HepG2 (cell line): ENCODE results near the gene ZC3H4. TPM values are rescaled to one million over a fixed set of nuclear protein-coding genes. Genes with fewer than 3 reads are reported as not detected.

ENCODE experiments used
- ATAC-seq: fragments of 200-7000 bp; cut with Tn5 transposase; 3 replicates; pipeline ENCODE4 v1.9.1; 2020; ENCODE audit warnings: mild to moderate bottlenecking, moderate library complexity
- BruUV-seq: library from RNA; stranded (reverse); fragments of 400-500 nt; replicated peaks from 2 replicates; lab custom pipeline; 2021; lab: Mats Ljungman, UMichigan
- CTCF ChIA-PET: fragments of 300-600 bp; formaldehyde crosslinking; extraction: SDS; loops from one replicate; lab custom pipeline; 2021; ENCODE audit warnings: low total read pairs, inconsistent platforms, low intra/inter-chr PET ratio; lab: Yijun Ruan, JAX
- POLR2A ChIA-PET: fragments of 350-600 bp; sonication (Branson Sonifier 250); formaldehyde crosslinking; loops from one replicate; lab custom pipeline; 2020; ENCODE audit warnings: antibody characterized with exemption, inconsistent platforms; lab: Yijun Ruan, JAX
- DNase-seq: peaks from one replicate; pipeline ENCODE4 v3.0.0-alpha.2; 2015; ENCODE audit warnings: low spot score
- FAIRE-seq: peaks from 3 replicates; lab custom pipeline; 2011; peaks lifted over from hg19 to GRCh38; lab: Jason Lieb, UNC
- H2AFZ ChIP-seq: one replicate; pipeline ENCODE4 v1.6.1; 2011; ENCODE audit warnings: low read length, inconsistent platforms
- H3K27ac ChIP-seq: fragments of 300-600 bp; 3 replicates; pipeline ENCODE4 v1.8.0; 2011; ENCODE audit warnings: mixed run types, mild to moderate bottlenecking, mixed read lengths, low read length, inconsistent platforms; ENCODE audit not compliant: insufficient read depth; ENCODE audit errors: extremely low read length
- H3K27me3 ChIP-seq, 2 experiments: fragments of 200-600 bp in 1 of 2; 2 replicates in 1 of 2; 3 replicates in 1 of 2; pipeline versions ENCODE4 v1.6.0 to v1.8.0; 2011; ENCODE audit warnings: low read length in 2 of 2, mild to moderate bottlenecking in 2 of 2, moderate library complexity in 2 of 2, inconsistent platforms in 1 of 2; ENCODE audit not compliant: insufficient read depth in 2 of 2, control insufficient read depth in 1 of 2
- H3K36me3 ChIP-seq, 2 experiments: fragments of 200-600 bp in 1 of 2; replicated peaks in 1 of 2; 2 replicates in 1 of 2; 3 replicates in 1 of 2; pipeline versions ENCODE4 v1.5.1 to v1.8.0; 2011; ENCODE audit warnings: low read length in 2 of 2, inconsistent platforms in 1 of 2; ENCODE audit not compliant: insufficient read depth in 2 of 2, control insufficient read depth in 1 of 2
- H3K4me1 ChIP-seq: 2 replicates; pipeline ENCODE4 v1.5.1; 2012; ENCODE audit warnings: low read length, inconsistent platforms; ENCODE audit not compliant: insufficient read depth
- H3K4me2 ChIP-seq: 2 replicates; pipeline ENCODE4 v1.6.0; 2011; ENCODE audit warnings: low read depth, low read length, inconsistent platforms
- H3K4me3 ChIP-seq, 3 experiments: fragments of 200-600 bp in 1 of 3; sonication (generic), shearing (Covaris generic) in 1 of 3; replicated peaks in 1 of 3; 2 replicates each; pipeline ENCODE4 v1.5.1; 2011 to 2016; ENCODE audit warnings: low read length in 3 of 3, inconsistent platforms in 2 of 3, low read depth in 2 of 3, mild to moderate bottlenecking in 2 of 3, control low read depth in 1 of 3, mixed read lengths in 1 of 3; ENCODE audit not compliant: insufficient read depth in 1 of 3
- H3K79me2 ChIP-seq: one replicate; pipeline ENCODE4 v1.6.1; 2011; ENCODE audit warnings: low read length, inconsistent platforms; ENCODE audit not compliant: insufficient read depth
- H3K9ac ChIP-seq: 2 replicates; pipeline ENCODE4 v1.6.0; 2011; ENCODE audit warnings: mild to moderate bottlenecking, low read depth, low read length, inconsistent platforms; ENCODE audit not compliant: insufficient read depth
- H3K9me3 ChIP-seq: 2 replicates; pipeline ENCODE4 v1.5.1; 2012; ENCODE audit warnings: mild to moderate bottlenecking, low read length
- H4K20me1 ChIP-seq: 2 replicates; pipeline ENCODE4 v1.6.0; 2011; ENCODE audit warnings: inconsistent platforms, mild to moderate bottlenecking, low read length, moderate library complexity; ENCODE audit not compliant: insufficient read depth
- BCL6 ChIP-seq: IDR thresholded peaks from 2 replicates; pipeline ENCODE4 v1.6.1; 2016; ENCODE audit warnings: missing genetic modification reagents, missing compliant biosample characterization
- FOXA1 ChIP-seq, 2 experiments: fragments of 450-650 bp in 1 of 2; sonication (generic) in 1 of 2; formaldehyde crosslinking in 1 of 2; IDR thresholded peaks; 2 replicates each; pipeline versions ENCODE4 v1.4.0 to v1.6.1; 2016 to 2020; ENCODE audit warnings: missing genetic modification reagents in 1 of 2
- HMG20A ChIP-seq: IDR thresholded peaks from 2 replicates; pipeline ENCODE4 v1.6.1; 2016; ENCODE audit warnings: borderline replicate concordance
- IKZF5 ChIP-seq: IDR thresholded peaks from 2 replicates; pipeline ENCODE4 v1.6.1; 2018; ENCODE audit warnings: missing genetic modification reagents, mild to moderate bottlenecking, missing compliant biosample characterization
- KDM3A ChIP-seq: IDR thresholded peaks from 2 replicates; pipeline ENCODE4 v1.6.1; 2018; ENCODE audit warnings: low read depth, missing compliant biosample characterization
- TRAFD1 ChIP-seq: sonication (generic); formaldehyde crosslinking; IDR thresholded peaks from 2 replicates; pipeline ENCODE4 v1.5.1; 2020; ENCODE audit warnings: missing genetic modification reagents, mild to moderate bottlenecking, borderline replicate concordance
- ZBTB2 ChIP-seq: sonication (generic); formaldehyde crosslinking; IDR thresholded peaks from 2 replicates; pipeline ENCODE4 v1.8.0; 2022; ENCODE audit warnings: low read depth, missing genetic modification reagents
- ZBTB25 ChIP-seq: IDR thresholded peaks from 2 replicates; pipeline ENCODE4 v1.6.1; 2018; ENCODE audit warnings: missing genetic modification reagents
- ZNF318 ChIP-seq: sonication (generic); formaldehyde crosslinking; IDR thresholded peaks from 2 replicates; pipeline ENCODE4 v1.4.0; 2020; ENCODE audit warnings: mild to moderate bottlenecking, missing genetic modification reagents
- ZNF431 ChIP-seq: sonication (generic); formaldehyde crosslinking; IDR thresholded peaks from 2 replicates; pipeline ENCODE4 v1.9.0; 2022; ENCODE audit warnings: missing genetic modification reagents, low read depth, mild to moderate bottlenecking, borderline replicate concordance
- ZNF644 ChIP-seq: IDR thresholded peaks from 2 replicates; pipeline ENCODE4 v1.6.1; 2016; ENCODE audit warnings: low read depth
- in situ Hi-C: cut with HindIII; loops from 2 replicates; pipeline ENCODE4 v1.10.0; 2017; ENCODE audit warnings: low pct_unique_long_range_greater_than_20kb; ENCODE audit not compliant: extremely low pct_ligation_motif_present
- intact Hi-C: fragments of 100-400 bp; cut with micrococcal nuclease; formaldehyde crosslinking; loops from one replicate; pipeline ENCODE4 v1.10.0; 2022; ENCODE audit not compliant: unreplicated experiment
- polyA plus RNA-seq, 8 experiments: library from polyadenylated mRNA; depleted of rRNA in 3 of 8; stranded (reverse) in 7 of 8; unstranded in 1 of 8; fragments of >200 nt; fragmentation: Illumina TruSeq in 4 of 8; extraction: Trizol in 4 of 8; gene quantifications; 2 replicates each; pipeline versions ENCODE4 v1.2.1 to v1.2.3, GENCODE V29; 2011 to 2016; ENCODE audit warnings: low read depth in 4 of 8, missing spikeins in 1 of 8, mixed read lengths in 1 of 8; ENCODE audit not compliant: insufficient read depth in 1 of 8
- total RNA-seq, 5 experiments: library from RNA; depleted of rRNA; stranded (reverse); fragments of >200 nt; fragmentation: Illumina TruSeq; extraction: Trizol; gene quantifications; 2 replicates each; pipeline ENCODE4 v1.2.3, GENCODE V29; 2016; ENCODE audit warnings: low read depth in 1 of 5

The ZC3H4 gene
- total and polyA plus RNA-seq, 2 of the 13 experiments (the other 11 are each of a cell fraction or from before 2014, with no cell fraction given): 1.8 to 10.7 TPM

- intact Hi-C loops: loop anchor here (1.0 kb wide), 2 partner anchors 46 to 89 kb away; no protein-coding TSS in a partner anchor
- Histone ChIP-seq H3K9me3 (no peaks in the 10 kb centered on the region), H4K20me1 (no peaks in the 10 kb centered on the region), H3K4me1 (peaks cover 36% of the 10 kb centered on the region), H2AFZ (no peak overlapping the region), H3K4me3 (no peak overlapping the region), H3K36me3 (no peaks in the 10 kb centered on the region), H3K27me3 (no peaks in the 10 kb centered on the region), H3K9ac (no peak overlapping the region), H3K79me2 (no peaks in the 10 kb centered on the region), H3K4me2 (no peak overlapping the region), H3K27ac (no peak overlapping the region)
- no peak for FAIRE-seq
- BruUV-seq: no TSS peak
- DNase-seq: no peak
- no peak for ATAC-seq
- CTCF ChIA-PET: interaction anchor here (2.8 kb wide), 1 partner anchor 46 kb away, joined by 54 read pairs; no protein-coding TSS in a partner anchor
- in situ Hi-C loops: loop anchor here (5.0 to 10.0 kb wide), 2 partner anchors 48 to 101 kb away; no protein-coding TSS in a partner anchor
- POLR2A ChIA-PET: interaction anchor here (1.2 to 1.8 kb wide), 2 partner anchors 11 to 13 kb away, joined by 3 to 11 read pairs; partner anchors contain the start of gene ZC3H4
- TF ChIP-seq KDM3A (no peak), ZNF318 (CRISPR knock-in tag) (no peak), IKZF5 (no peak), FOXA1 (IDR thresholded peaks at IDR 0.05) (no peak), FOXA1 (CRISPR knock-in tag; IDR thresholded peaks at IDR 0.05) (no peak), ZBTB25 (CRISPR knock-in tag) (no peak), HMG20A (CRISPR knock-in tag) (no peak), TRAFD1 (CRISPR knock-in tag) (no peak), ZNF644 (CRISPR knock-in tag) (no peak), ZBTB2 (CRISPR knock-in tag) (no peak), BCL6 (CRISPR knock-in tag) (no peak), ZNF431 (CRISPR knock-in tag) (no peak)
Measured at GRCh38 chr19:47125669-47125938, 12.0 kb upstream of the ZC3H4 start.
